ENCODE data around the gene PNN. TPM values are rescaled to one million over a fixed set of nuclear protein-coding genes. Genes with fewer than 3 reads are reported as not detected.

The PNN gene
- total and polyA plus RNA-seq, 2 of the 8 experiments (the other 6 are each of a cell fraction or from before 2014, with no cell fraction given) = 27.5 to 121 TPM

DNA sequence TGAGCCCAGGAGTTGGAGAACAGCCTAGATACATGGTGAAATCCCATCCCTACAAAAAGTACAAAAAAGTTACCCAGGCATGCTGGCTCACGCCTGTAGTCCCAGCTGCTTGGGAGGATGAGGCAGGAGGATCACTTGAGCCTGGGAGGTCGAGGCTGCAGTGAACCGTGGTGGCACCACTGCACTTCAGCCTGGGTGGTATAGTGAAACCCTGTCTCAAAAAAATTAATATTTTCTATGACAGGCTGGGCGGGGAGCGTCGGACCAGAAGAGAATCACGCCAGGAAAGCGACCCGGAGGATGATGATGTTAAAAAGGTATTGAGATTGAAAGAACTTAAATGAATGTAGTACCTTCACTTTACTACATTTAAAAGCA lies 2.1 kb downstream of the PNN start (continued):
- TF ChIP-seq, protein P1, sequence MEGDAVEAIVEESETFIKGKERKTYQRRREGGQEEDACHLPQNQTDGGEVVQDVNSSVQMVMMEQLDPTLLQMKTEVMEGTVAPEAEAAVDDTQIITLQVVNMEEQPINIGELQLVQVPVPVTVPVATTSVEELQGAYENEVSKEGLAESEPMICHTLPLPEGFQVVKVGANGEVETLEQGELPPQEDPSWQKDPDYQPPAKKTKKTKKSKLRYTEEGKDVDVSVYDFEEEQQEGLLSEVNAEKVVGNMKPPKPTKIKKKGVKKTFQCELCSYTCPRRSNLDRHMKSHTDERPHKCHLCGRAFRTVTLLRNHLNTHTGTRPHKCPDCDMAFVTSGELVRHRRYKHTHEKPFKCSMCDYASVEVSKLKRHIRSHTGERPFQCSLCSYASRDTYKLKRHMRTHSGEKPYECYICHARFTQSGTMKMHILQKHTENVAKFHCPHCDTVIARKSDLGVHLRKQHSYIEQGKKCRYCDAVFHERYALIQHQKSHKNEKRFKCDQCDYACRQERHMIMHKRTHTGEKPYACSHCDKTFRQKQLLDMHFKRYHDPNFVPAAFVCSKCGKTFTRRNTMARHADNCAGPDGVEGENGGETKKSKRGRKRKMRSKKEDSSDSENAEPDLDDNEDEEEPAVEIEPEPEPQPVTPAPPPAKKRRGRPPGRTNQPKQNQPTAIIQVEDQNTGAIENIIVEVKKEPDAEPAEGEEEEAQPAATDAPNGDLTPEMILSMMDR (IDR thresholded peaks at IDR 0.05; ENCODE audit: control extremely low read depth in 1 of 3, insufficient read depth in 1 of 3, low read depth in 1 of 3, low read length in 3 of 3) = 0 out of 4 replicates have a peak, but pooled peaks of 1 of the 3 experiments have one; percentile 6
- no peak for TF ChIP-seq NANOG (IDR thresholded peaks at IDR 0.05; ENCODE audit: insufficient read depth, low read depth, low read length, poor library complexity, severe bottlenecking)
- no peak for TF ChIP-seq CBX5 (IDR thresholded peaks at IDR 0.05; ENCODE audit: low read depth, low read length)
- TF ChIP-seq, protein P2, sequence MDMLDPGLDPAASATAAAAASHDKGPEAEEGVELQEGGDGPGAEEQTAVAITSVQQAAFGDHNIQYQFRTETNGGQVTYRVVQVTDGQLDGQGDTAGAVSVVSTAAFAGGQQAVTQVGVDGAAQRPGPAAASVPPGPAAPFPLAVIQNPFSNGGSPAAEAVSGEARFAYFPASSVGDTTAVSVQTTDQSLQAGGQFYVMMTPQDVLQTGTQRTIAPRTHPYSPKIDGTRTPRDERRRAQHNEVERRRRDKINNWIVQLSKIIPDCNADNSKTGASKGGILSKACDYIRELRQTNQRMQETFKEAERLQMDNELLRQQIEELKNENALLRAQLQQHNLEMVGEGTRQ (IDR thresholded peaks at IDR 0.05; ENCODE audit: low read length) = no peak
- no peak for TF ChIP-seq SP2 (IDR thresholded peaks at IDR 0.05; ENCODE audit: low read length)
